Astrocyte of the hippocampus (primary cell): ENCODE results near the gene TULP1.

Experiments
- DNase-seq: peaks from one replicate; pipeline ENCODE4 v3.0.0; 2011; ENCODE audit warnings: low read depth, low spot score

TULP1 gene

DNA sequence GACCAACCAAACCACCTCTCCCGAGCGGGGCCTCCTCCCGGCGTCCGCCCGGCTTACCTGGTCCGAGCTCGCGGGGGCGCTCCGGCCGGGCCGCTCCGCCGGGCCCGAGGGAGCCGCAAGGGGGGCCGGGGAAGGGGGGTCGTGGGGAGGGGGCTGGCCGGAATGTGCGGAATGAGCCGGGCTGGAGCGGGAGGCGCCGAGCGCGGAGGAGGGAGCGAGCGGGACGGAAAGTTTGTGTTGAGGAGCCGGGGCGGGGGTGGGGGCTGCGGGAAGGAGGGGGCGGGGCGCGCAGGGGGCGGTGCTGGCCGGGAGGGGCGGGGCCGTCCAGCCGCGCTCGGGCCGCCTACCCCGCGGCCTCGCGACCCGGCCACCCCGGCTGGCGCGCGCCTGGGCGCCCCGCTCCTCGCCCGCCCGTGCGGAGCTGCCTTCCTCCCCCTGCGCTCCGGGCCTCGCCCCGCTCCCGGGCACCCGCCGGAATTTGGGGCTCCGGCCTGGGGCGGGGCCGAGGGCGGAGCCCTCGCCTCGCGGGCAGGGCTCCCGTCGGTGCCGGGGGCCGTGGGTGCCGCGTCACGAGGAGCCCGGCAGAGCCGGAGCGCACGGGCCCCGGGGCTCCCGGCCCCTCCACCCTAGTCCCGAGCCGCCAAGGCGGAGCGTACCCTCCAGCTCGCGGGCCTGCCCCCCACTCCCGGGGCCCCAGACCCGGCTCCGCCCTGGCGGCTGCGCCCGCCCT, 15.7 kb downstream of the TULP1 start, which contains the start of gene TEAD3:
TSS of gene TEAD3 (minus strand) at position 239 of the 730 bp plus-strand sequence.
- peak; percentile 90 for DNase-seq

DNA sequence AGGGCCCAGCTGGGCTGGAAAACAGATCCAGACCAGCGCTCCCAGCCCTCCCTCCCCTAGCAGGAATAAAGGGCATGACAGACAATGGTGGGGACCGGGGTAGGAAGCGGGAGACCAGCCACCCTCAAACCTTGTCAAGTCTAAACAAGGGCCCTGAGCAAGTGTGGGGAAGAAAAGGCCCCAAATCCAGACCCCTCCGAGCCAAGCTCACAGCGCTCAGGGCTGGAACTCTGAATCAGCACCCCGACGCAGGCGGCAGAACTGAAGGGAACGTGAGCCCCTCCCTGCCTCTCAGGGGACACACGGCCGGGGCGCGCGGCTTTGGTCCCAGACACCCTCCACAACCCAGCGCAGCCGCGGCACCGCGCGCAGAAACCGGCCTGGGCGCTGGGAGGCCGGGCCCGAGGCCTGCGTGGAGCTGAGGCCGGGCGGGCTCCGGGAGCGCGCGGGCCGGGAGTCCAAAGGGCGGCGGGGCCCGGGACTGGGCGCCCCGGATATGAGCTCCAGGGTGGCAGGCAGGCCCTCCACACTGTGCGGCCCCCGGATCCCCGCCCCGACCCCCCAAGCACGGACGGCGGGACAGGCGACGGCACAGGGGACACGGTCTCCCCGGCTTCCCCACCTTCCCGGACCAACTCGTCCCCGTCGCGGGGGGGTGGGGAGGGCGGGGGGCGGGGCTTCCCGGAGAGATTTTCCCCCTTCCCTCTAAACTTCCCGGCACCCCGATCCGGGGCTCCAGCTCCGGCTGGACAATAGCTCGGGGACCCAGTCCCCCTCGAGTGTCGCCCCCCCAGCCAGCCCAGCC, 16.5 kb downstream of the TULP1 start:
- peak; percentile 69 for DNase-seq

DNA sequence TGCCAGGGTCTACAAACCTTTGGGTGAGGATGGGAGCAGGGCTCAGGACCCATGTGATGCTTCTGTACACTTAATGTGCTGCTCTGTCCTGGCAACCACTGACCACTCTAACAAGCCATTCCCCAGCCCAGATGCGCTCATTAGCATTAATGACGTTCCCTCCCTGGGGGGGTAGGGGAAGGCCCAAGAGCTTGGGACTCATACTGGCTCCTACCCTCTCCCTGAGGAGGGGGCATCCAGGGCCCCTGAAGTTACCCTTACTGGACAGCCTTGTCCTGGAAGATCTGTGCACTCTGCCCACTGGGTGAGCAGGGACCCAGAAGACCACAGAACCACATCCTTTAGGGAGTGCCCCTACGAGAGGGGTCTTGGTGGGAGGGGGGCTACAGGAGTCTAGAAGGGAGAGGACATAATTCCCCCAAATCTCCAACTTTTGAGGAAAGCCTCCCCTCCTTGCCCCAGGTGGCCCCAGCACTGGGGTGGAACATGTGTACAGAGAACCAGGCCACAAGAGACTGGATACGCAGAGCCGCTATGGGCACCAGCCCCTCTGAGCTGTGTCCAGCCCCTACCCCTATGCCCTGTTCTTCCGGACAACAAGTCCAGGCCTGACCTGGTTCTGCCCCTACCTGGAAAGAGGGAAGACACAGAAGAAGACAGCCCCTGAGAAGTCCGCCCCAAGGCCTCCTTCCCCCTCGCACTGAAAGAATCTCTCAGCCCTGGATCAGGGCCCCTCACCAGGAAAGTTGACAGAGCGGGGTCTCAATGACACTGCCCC, 17.2 kb downstream of the TULP1 start:
- DNase-seq = peak; percentile 31

DNA sequence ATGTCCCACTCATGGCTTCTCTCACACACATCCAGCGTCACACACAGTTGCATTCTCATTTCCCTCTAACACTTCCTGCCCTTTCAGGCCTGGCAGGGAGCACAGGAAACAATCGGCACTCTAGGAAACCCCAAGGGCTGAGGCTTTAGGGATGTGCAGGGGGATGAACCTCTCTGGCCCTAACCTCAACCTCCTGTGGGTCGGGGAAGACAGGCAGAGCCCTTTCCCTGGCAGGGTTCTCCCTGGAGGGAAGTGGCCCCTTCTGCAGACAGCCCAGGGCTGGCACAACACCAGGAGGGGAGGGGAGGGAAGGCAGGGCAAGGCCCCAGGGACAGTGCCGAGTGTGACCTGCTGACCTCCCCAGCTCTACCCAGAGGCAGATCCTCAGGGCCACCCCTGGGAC, 18.5 kb downstream of the TULP1 start:
- no peak for DNase-seq

DNA sequence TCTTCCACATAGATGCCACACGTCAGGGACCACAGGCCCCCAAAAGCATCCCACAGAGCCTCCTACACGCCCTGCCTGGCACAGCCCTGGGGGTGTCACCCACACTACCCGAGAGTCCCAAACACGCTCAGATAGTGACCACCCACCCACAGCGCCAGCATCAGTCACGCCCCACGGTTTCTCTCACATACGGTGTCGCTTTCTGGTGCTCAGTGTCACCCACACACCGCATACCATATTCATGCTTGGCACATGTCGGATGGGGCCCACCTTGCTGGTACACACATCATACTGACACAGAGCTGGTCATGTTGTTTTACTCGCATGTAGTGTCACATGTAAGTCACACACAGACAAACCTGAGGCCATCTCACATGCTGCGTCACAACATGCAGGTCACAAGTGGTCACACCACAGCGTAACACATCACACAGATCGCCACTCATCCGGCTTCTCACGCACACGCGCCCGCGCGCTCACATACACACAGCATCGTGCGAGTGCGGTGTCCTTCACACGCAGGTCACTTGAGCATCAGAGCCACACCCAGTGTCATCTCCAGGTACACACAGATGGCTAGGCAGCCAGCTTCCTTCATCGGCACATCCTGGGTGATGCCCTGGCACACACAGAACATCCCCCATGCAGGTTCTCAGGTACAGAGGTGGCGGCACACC, 19.3 kb downstream of the TULP1 start:
- no peak for DNase-seq

DNA sequence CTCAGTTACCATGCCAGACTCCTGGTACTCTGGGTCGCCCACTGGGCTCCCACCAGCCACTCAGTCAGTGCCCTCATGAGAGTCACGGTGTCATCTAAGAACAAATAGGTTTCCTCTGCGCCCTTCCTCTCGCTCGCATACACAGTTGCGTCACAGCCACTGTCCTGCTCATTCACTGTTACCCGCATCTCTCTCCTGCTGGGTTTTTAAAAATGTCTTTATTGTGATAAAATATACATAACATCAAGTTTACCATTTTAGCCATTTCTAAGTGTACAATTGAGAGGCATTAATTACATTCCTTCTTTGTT, 19.8 kb downstream of the TULP1 start:
- no peak for DNase-seq

DNA sequence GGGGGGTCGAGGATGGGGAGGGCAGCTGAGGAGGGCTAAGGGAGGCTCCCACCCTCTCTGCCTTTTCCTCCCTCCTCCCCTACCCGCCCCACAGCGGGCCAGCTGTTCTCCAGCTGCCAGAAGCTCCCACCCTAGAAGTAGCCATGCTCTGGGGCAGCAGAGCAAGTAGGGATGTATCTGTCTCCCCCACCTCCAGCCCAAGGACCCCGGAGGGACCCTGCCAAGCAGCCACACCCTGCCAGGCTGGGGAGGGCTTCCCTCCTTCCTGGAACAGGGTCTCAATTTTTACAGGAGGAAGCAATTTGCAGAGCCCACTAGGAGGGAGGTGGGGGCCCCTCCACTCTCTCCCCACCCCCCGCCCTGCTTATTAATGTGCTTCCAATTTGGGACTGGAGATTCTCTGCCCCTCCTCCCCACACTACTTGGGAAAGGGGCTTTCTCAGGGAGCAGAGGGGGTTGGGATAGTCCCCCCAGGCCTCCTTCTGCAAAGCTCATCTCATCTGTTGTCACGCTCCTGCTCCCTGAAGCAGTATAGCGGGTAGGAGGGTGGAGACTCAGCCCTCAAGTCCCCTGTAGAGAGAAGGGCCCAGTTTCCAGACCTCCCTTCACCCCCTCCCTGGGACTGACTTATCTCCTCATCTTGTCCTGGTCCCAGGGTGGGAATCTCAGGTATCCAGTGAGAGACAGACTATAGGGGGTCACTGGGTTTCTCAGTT, 20.3 kb downstream of the TULP1 start:
- no peak for DNase-seq

DNA sequence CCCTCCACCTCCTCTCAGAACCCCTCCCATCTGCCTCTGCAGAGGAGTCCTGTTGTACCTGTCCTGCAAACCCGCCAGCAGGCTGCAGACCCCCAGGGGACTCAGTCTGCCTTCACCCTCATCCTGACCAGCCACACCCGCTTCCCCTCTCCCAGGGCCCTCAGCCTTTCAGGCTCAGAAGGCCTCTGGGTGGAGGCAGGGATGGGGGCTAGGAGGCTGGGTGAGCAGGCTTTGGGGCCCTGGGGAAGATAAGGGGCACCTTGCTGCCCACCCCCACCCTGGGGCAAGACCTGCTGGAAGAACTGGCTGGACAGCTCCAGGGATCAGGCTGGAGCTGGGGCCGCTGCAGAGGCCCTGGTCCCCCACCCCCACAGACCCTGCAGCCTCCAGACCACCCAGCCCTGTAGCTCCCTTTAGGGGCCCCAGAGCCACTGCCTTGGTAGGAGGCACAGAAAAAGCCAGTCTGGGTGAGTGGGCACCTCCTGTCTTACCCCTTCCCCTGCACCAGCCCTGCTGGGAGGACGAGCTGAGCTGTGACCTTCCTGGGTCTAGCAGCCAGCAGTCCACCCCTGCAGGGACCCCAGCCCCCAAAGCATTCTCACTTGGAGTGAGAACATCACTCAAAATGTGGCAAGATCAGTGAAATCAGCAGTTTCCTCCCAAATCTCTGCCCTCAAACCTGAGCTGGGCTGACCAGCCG, 21.0 kb downstream of the TULP1 start:
- DNase-seq = no peak

DNA sequence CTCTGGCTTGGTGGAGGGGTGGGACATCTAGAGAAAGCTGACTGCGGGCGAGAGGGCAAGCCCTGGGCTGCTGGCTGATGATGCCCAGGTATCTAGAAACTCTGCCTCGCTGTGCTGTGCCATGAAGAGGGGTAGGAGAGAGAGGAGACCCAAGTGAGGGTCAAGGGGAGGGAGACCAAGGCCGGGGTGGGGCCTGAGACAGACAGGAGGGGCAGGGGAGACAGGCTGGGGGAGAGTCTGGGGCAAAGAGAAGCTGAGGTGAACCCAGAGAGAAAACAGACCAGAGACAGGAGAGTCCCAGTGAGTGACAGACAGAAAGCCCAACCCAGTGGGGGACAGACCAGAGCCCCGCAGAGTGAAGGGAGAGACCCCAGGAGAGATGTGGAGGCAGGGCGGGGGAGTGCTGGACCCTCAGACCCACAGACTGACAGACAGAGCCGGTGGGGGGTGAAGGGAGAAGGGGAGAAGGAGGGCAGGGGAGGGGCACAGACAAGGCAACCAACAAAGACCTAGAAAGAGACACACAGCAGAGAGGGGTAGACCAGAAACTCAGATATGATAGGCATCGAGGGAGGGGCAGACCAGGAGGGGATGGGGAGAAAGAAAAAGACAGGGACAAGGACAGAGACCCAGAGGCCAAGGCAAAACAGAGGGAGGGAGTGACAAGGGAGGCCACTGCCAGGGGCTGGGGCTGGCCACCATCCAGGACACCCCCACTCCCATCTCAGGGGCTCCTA, 21.7 kb downstream of the TULP1 start:
- DNase-seq = no peak

DNA sequence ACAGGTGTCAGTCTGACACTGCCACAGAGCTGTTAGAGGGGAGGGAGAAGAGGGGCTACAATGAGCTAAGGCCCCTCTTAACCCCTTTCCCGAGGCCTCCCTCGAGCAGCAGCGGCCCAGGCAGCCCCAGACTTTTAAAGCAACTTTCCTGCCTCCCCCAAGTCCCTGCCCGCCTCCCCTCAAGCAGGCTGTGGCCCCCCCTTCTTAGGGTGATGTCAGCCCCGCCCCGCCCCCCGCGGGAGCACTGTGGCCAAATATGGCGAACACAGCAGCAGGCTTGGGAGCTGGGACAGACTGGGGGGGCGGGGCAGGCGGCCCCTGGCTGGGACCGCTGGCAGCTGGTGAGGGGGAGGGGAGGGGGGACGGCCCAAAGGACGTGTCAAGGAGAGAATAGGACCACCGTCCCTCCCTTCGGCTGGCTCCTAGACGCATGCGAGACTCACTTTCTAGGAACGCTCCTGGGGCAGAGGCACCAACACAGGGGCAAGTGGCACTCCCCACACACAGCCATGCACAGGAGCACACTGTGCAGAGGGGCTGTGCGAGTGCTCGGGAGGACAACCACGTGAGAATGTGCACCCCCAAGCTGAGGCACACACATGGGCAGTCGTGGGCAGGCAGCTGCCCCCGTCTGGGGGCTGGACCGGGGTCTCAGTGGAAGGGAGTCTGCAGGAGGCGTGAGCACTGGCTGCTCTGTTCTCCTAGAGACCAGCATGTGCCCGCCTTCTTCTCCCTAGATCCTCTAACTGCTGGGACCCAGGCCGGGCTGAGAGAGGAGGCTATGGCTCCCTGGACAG, 22.5 kb downstream of the TULP1 start:
- DNase-seq = peak; percentile 95

DNA sequence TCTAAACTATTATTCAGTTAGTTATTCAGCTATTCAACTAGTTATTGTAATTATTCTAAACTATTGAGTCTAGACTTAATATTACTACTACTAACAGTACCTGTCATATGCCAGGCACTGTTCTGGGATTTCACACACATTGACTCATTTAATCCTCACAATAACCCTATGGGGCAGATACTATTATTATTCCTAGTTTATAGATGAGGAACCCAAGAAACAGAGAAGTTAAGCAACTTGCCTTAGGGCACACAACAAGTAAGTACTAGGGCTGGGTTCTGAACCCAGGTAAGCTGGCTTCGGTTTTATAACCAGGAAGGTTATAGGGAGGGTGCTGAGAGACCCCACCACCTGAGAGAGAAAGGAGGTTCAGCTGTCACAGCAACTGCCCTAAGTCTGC, 23.6 kb downstream of the TULP1 start:
- DNase-seq = no peak

DNA sequence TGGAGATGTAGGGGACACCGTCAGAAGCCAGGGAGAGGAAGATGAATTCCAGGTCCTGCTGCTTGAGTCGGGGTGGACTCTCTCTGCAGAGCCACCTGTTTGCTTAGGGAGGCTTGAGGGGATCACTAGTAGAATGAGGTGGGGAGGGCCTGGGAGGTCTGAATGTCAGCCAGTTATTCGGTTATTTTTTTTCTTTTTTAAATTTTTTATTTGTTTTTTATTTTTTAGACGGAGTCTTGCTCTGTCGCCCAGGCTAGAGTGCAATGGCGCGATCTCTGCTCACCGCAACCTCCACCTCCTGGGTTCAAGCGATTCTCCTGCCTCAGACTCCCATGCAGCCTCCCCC, 24.2 kb downstream of the TULP1 start:
- DNase-seq = no peak

DNA sequence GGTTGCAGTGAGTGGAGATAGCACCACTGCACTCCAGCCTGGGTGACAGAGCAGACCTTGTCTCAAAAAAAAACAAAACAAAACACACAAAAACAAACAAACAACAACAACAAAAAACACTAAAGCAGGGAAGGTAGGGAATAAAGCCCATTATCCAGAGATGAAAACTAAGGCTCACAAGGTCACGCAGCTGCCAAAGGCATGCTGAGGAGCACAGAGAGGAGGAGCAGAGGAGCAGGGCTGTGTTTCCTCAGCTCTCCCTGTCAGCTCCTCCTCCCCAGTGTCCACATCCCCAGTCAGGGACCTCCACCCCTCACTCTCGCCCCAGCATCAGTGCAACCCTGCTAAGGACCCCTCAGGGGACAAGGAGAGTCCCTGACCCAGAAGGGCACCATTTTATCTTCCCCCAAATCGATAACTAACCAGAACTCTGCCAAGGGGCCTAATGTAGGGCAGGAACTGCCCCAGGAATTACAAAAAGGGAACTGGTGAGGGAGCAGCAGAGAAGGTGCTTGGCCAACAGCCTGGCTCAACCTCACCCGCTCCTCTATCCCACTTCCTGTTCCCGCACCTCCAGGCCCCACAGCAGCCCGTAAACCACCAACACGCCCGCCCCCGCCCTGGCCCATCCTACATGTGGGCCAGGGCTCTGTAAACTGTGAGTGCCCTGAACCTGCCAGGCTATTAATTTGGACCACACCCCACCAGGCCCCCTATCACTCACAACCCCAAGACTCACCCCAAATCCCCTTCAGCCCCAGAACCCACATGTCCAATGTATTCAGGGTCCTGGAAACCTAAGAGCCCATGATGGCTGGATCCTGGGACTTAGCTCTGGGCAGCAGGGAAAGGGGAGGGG, 24.8 kb downstream of the TULP1 start:
- peak; percentile 66 for DNase-seq

DNA sequence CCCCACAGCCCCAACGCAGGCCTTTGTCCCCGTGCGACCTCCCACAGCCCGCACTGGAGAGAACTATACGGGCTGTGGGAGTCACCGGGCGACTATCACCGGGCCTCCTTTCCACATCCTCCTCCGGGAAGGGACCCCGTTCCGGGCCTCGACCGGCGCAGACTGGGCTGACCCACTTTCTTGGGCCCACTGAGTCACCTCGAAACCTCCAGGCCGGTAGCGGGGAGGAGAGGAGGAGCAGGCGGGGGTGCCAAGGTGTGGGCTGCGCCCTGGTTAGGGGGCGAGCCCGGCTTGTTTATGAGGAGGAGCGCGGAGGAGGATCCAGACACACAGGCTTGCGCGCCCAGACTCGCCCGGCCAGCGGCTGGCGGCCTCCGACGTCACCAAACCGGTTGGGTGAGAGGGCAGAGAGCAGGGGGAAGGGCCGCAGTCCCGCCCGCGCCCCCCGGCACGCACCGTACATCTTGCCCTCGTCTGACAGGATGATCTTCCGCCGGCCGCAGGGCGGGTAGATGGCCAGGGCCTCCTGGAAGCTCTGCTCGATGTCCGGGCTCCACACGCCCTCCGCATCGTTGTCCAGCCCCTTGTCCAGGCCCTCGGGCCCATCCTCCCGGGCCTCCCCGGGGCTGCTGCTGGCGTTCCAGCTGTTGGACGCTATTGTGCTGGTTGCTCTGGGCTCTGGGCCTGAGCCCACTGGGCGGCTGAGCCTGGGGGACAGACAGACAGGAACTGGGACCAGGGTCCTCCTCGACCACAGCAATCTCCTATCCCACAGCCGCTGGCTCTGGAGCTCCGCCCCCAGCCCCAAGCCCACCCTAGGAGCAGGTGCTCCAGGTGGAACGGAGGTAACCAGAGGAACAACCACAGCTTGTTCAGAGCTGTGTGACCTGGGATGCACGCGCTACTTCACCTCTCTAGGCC, 26.4 kb downstream of the TULP1 start:
- no peak for DNase-seq

DNA sequence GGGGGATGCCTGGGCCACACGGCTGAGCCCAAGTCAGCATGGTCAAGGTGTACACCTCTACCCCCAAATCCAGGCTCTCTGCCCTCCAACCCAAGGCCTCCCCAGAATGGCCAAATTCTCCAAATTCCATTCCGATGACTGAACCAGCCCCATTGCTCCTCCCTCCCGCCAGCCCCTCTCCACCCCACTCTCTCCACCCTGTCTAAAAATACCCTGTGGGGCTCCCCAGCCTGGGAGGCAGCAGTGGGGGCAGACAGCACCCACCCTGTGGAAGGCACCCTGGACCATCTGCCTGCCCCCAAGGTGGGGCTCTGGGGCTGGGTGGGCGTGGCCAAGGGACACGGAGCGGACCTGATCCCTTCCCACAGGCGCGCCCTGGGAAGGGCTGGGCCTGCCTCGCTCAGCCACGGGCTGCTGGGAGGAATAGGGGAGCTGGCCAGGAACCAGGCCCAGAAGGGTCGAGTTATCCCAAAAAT, 27.3 kb downstream of the TULP1 start:
- peak; percentile 78 for DNase-seq

DNA sequence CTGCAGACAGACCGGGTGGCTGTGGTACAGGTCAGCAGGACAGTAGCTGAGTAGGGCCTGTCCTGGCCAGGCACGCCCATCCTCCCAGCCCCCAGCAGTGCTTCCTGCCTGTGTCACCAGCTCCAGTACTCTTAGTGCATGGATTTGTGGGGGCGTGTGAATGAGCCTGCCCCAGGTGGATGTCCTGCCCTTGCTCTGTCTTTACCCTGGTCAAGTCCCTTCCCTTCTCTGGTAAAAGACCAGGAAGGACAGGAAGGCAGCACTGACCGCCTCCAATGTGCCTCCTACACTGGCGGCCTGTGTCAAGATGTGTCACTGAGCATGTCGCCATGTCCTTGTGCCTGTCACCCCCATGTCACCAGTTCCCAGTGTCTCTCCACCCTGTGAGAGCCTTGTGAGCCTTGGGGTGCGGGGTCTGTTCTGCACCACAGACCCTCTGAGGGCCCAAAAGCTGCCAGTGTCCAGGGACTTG, 27.7 kb downstream of the TULP1 start:
- no peak for DNase-seq
